Loucy (cell line): ENCODE data around the gene LRRC38.

Source experiments
- CTCF ChIP-seq: fragments of 200-600 bp; sonication (generic); conservative IDR thresholded peaks from 2 replicates; pipeline ENCODE4 v1.5.1; 2014; ENCODE audit warnings: mild to moderate bottlenecking, antibody characterized with exemption, low read length
- EZH2phosphoT487 ChIP-seq: fragments of 200-600 bp; IDR thresholded peaks from 2 replicates; pipeline ENCODE4 v1.6.1; 2018; ENCODE audit warnings: antibody characterized with exemption, mild to moderate bottlenecking, moderate library complexity, borderline replicate concordance

- TF ChIP-seq CTCF (no peak), EZH2phosphoT487 (no peak)
Measured at GRCh38 chr1:13443335-13443979, 70.3 kb downstream of the LRRC38 start.
